ENCODE measurements around the gene C11orf86. TPM values are rescaled to one million over a fixed set of nuclear protein-coding genes. Genes with fewer than 3 reads are reported as not detected.
"Not testable (repeated sequence)": the region's sequence is repeated elsewhere in the genome, so short reads cannot be mapped to it uniquely, and the experiment has no call there.

C11orf86 gene
- total and polyA plus RNA-seq, 11 donors, result not detected

DNA sequence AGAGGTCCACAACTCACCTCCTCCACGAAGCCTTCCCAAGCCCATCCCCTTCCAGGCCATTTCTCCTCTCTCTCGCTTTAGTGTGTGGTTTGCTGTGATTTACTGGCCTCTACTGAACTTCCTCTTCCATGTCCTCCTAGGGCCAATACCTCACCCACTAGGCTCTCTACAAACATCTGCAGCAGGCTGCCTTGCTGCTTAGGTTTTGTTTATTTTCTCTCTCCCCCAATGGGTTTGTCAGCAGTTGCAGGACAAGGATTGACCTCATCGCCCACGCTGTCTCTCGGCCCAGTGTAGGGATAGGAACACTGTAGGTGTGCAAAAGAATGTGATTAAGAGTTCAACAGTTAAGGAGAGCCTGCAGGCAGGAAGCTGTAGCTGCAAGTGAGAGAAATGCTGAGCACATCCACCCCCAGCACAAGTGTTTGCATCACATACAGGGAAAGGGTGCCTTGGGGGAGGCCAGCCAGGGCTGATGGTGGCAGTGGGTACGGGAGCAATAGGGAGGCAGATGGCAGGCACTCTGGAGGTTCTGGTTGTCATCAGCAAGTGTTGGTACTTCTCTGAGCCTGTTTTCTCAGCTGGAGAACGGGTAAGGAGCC lies 18.3 kb upstream of the C11orf86 start:
- peak in 2 of 5 donors; percentile 40 to 47 for DNase-seq
- peak overlapping the region in 4 of 12 donors; percentile 17 to 82 (median 68) for H3K27ac ChIP-seq
- no peak for TF ChIP-seq POLR2A (IDR thresholded peaks at IDR 0.05)
- TF ChIP-seq, protein P1, sequence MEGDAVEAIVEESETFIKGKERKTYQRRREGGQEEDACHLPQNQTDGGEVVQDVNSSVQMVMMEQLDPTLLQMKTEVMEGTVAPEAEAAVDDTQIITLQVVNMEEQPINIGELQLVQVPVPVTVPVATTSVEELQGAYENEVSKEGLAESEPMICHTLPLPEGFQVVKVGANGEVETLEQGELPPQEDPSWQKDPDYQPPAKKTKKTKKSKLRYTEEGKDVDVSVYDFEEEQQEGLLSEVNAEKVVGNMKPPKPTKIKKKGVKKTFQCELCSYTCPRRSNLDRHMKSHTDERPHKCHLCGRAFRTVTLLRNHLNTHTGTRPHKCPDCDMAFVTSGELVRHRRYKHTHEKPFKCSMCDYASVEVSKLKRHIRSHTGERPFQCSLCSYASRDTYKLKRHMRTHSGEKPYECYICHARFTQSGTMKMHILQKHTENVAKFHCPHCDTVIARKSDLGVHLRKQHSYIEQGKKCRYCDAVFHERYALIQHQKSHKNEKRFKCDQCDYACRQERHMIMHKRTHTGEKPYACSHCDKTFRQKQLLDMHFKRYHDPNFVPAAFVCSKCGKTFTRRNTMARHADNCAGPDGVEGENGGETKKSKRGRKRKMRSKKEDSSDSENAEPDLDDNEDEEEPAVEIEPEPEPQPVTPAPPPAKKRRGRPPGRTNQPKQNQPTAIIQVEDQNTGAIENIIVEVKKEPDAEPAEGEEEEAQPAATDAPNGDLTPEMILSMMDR (IDR thresholded peaks at IDR 0.05), result no peak
- H3K36me3 ChIP-seq, result no peaks in the 10 kb centered on the region
- no peak for ATAC-seq
- 72 to 77% (median 75%) methylated on average over 7 of the region's 7 CpGs for WGBS, 4 donors
- no peaks in the 10 kb centered on the region for H3K27me3 ChIP-seq
- H3K4me3 ChIP-seq, result peak overlapping the region in 1 of 12 donors; percentile 72
- peaks cover 0 to 18% (median 12%) of the 10 kb centered on the region in 12 donors for H3K4me1 ChIP-seq
- no peaks in the 10 kb centered on the region for H3K9me3 ChIP-seq
- intact Hi-C loops (cut with DNase I), result loop anchor here in 2 of 10 donors (5.0 kb wide), 2 partner anchors 99 to 339 kb away; partner anchors contain the start of genes LRFN4 (in 2 of the 2) and RBM14 (in 1 of the 2)

DNA sequence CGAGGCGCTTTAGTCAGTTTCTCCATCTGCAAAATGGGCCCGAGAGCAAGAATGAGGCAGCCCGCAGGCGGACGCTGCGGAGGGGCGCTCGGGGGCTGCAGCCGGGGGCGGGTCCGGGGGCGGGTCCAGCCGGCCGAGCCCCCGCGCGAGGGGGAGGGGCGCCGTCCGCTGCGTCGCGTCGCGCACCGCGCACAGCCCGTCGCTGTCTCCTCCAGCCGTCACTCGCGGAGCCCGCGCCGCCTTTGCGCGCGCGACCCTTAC lies 17.2 kb upstream of the C11orf86 start:
- 0 to 1% (median 0%) methylated on average over 4 to 40 of the region's 40 CpGs for WGBS, 4 donors
- intact Hi-C loops (cut with DNase I), result loop anchor here in 2 of 10 donors (5.0 kb wide), 2 partner anchors 101 to 341 kb away; partner anchors contain the start of genes LRFN4 (in 2 of the 2) and RBM14 (in 1 of the 2)

DNA sequence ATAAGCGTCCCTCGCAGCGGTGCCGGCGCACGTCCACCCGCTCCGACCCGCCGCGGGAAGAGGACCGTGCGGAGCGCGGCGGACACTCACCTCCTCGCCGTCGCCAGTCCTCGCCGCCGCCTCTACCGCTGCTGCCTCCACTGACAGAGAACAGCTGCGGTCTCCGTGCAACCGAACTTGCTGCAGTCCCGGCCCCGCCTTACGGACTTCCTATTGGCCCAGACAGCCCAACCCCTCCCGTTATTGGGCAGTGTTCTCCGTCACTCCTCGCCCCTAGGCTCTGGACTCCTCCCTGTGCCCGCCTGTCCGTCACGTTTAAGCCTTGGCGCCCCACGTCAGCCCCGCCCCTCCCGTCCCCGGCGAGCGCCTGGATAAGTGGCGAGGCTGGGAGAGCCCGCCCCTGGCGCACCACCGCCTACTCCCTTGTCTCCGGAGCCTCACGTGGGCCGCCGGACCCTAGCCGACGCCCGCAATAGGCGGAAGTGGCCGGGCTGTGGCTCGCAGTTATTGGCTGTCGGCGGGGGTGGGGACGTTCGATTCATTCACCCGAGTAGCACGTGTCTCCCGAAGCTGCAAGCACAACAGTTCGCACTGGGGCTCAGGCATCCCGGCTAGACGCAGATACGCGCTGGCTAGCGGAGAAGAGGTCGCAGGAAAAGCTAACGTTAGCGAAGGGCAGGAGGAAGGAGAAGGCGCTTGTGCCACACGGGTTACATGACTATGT lies 16.7 kb upstream of the C11orf86 start, which contains the start of gene PC:
TSS of gene PC (minus strand) at position 152 of the 724 bp plus-strand sequence. CDS start 86,224 bp downstream, outside the sequence.
- TF ChIP-seq, protein P1 (IDR thresholded peaks at IDR 0.05), result no peak
- TF ChIP-seq POLR2A (IDR thresholded peaks at IDR 0.05), result peak in 1 of 2 donors; percentile 88
- H3K9me3 ChIP-seq, result no peaks in the 10 kb centered on the region
- H3K4me1 ChIP-seq, result peaks cover 0 to 18% (median 12%) of the 10 kb centered on the region in 12 donors
- DNase-seq, result peak; percentile 99 to 100 (median 99)
- WGBS, 4 donors, result 0 to 2% (median 1%) methylated on average over 26 to 74 of the region's 74 CpGs
- intact Hi-C loops (cut with DNase I), result loop anchor here in 2 of 10 donors (5.0 kb wide), 2 partner anchors 101 to 341 kb away; partner anchors contain the start of genes LRFN4 (in 2 of the 2) and RBM14 (in 1 of the 2)
- no peaks in the 10 kb centered on the region for H3K36me3 ChIP-seq
- peak within 1 kb of the TSS; percentile 45 to 86 (median 72) for H3K4me3 ChIP-seq
- peak within 1 kb of the TSS in 11 of 12 donors; percentile 57 to 92 (median 78) for H3K27ac ChIP-seq
- peak; percentile 98 to 100 (median 100) for ATAC-seq
- no peaks in the 10 kb centered on the region for H3K27me3 ChIP-seq

More for the DNA sequence above, 17.2 kb upstream of the C11orf86 start:
- DNase-seq, result no peak
- ATAC-seq, result peak in 3 of 4 donors; percentile 0 to 57 (median 56)
- Histone ChIP-seq H3K4me3 (peak overlapping the region; percentile 45 to 86 (median 72)), H3K27ac (peak overlapping the region in 11 of 12 donors; percentile 57 to 92 (median 78)), H3K27me3 (no peaks in the 10 kb centered on the region), H3K9me3 (no peaks in the 10 kb centered on the region), H3K4me1 (peaks cover 0 to 18% (median 12%) of the 10 kb centered on the region in 12 donors), H3K36me3 (no peaks in the 10 kb centered on the region)
- no peak for TF ChIP-seq POLR2A (IDR thresholded peaks at IDR 0.05)
- TF ChIP-seq, protein P1 (IDR thresholded peaks at IDR 0.05), result no peak

DNA sequence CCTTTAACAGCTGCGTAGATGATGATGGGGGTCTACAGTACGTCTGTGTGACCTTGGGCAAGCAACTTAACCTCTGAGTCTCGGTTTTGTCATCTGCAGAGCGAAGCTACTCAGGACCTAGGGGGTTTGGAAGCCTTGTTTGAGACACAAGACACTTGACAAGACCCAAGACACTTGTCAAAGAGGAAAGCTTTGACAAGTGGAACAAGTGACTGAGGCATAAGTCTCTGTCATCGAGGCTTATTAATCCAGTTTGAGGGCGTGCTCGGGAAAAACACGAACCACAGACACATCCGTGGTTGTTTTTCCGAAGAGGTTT lies 16.2 kb upstream of the C11orf86 start:
- no peak for TF ChIP-seq POLR2A (IDR thresholded peaks at IDR 0.05)
- TF ChIP-seq, protein P1 (IDR thresholded peaks at IDR 0.05), result no peak
- peaks cover 0 to 18% (median 12%) of the 10 kb centered on the region in 12 donors for H3K4me1 ChIP-seq
- H3K27me3 ChIP-seq, result no peaks in the 10 kb centered on the region
- intact Hi-C loops (cut with DNase I), result loop anchor here in 2 of 10 donors (5.0 kb wide), 2 partner anchors 102 to 342 kb away; partner anchors contain the start of genes LRFN4 (in 2 of the 2) and RBM14 (in 1 of the 2)
- H3K27ac ChIP-seq, result peak overlapping the region in 10 of 12 donors; percentile 36 to 92 (median 62)
- peak overlapping the region in 10 of 12 donors; percentile 56 to 86 (median 74) for H3K4me3 ChIP-seq
- no peak for ATAC-seq
- no peak for DNase-seq
- no peaks in the 10 kb centered on the region for H3K9me3 ChIP-seq
- H3K36me3 ChIP-seq, result no peaks in the 10 kb centered on the region
- 17 to 39% (median 33%) methylated on average over 10 of the region's 10 CpGs for WGBS, 4 donors

DNA sequence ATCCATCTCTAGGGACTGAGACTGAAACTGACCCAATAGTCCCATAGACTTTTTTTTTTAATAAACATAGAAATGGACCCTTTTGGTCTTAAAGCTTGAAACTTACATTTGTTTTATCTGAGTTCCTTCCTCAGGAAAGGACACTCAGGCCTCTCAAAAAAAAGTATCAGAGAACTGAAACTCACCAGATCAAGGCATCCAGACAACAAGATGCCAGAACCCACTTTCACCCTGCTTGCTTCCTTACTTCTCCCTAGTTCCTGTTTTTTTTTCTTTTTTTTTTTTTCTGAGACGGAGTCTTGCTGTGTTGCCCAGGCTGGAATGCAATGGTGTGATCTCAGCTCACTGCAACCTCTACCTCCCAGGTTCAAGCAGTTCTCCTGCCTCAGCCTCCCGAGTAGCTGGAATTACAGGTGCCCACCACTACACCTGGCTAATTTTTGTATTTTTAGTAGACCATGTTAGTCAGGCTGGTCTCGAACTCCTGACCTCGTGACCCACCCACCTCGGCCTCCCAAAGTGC lies 13.4 kb upstream of the C11orf86 start:
- intact Hi-C loops (cut with DNase I); H3K27me3 ChIP-seq; H3K4me3 ChIP-seq; H3K27ac ChIP-seq; H3K9me3 ChIP-seq; H3K36me3 ChIP-seq; DNase-seq; ATAC-seq: not testable (repeated sequence)
- WGBS, 4 donors, result 86 to 94% (median 89%) methylated on average over 5 of the region's 5 CpGs
- peaks cover 0 to 18% (median 12%) of the 10 kb centered on the region in 12 donors for H3K4me1 ChIP-seq

All from heart left ventricle (tissue), 16 donors.